Activated T-cell treated with anti-CD3 and anti-CD28 coated beads for 24 hours (primary cell): ENCODE results near the gene DDR2.
"Not testable (repeated sequence)": the region's sequence is repeated elsewhere in the genome, so short reads cannot be mapped to it uniquely, and the experiment has no call there.

Experiments used
- DNase-seq: peaks from one replicate; pipeline ENCODE4 v3.0.0-alpha.2; 2020; ENCODE audit warnings: low read depth

Gene DDR2

GRCh38 chr1:162725301-162725837 lies 93.1 kb downstream of the DDR2 start:
- no peak for DNase-seq

- no peak for DNase-seq
Observed at GRCh38 chr1:162726555-162726954, 94.3 kb downstream of the DDR2 start.

DNA sequence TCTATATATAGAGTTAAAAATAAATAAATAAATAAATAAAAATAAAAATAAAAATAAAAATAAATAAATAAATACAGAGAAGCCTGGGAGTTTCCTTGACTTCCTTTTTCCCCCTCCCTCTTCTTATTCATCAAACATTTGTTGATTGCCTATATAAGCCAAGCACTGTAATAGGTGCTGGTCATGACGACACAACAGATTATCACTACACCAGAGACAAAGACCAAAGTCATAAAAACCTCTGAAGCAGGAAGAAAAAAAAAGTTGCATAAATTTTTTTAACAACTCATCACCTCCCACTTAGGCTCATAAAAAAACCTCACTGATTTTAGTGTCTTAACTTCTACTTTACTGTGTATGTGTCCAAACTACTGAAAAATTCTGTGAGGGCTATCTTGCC lies 95.2 kb downstream of the DDR2 start:
- DNase-seq, result not testable (repeated sequence)

DNA sequence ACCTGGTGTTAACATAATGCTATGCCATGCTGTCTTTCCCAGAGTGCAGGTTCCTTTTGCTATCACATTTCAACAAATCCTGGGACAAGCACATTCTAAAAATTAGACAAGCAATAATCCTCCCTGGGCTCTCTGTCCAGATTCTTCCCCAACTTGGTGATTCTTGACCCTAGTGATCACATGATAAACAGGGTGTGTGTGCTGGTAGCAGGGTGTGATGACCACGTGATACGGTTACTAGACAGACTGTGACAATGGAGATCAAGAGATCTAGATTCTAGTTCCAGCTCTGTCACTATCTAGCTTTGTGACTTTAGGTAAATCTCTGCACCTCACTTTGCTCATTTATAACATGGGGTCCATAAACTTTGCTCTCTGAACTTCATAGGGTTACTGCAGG lies 96.3 kb downstream of the DDR2 start:
- no peak for DNase-seq

- DNase-seq, result not testable (repeated sequence)
Observed at GRCh38 chr1:162729195-162729774, 97.0 kb downstream of the DDR2 start.

GRCh38 chr1:162732094-162732493 lies 99.8 kb downstream of the DDR2 start:
- no peak for DNase-seq

DNA sequence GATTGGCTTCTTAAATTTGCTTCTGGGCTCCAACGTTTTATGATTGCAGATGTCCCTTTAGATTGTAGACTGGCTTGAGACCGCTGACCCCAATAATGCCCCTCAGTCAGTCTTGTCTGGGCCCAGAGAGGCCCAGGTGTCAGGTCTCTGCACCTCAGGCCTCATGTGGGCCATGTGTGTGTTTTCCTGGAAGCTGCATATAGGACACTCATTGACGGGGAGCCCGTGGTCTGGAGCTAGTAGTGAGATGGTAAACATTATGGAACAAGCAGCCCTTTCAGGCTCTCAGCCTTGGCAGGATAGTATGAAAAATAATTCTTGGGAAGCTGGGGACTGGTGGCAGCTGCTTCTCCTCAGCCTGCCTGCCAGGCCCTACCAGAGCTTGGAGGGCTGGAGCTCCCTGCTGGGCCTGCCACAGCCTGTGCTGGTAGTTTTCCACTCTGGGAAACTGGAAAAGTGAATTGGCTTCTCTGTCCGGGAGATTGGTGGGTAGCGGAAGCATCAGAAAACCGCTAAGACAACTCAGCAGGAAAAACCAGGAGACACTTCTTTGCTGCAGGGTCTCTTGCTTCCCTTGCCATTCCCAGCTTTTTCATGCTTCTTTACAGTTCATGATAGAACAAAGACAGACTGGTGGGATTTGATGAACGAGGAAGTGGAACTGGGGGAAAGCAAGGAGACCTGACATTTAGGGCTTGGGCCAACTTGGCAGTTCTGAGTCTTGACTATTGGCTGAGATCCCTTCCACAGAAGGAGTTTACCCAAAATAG lies 100.5 kb downstream of the DDR2 start:
- DNase-seq, result no peak

DNA sequence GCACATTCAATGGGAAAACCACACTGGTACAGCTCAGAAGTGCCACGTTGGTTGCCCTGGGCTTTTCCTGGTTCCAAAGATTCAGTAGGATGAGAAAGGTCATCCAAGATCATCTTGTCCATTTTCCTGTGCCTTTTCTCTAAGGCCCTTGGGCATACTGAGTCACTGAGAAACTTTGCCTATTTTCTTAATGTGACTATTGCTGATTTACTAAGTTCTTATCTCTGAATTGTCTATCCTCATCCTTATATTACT lies 101.0 kb downstream of the DDR2 start:
- DNase-seq, result no peak

- DNase-seq, result no peak
Observed at GRCh38 chr1:162734047-162734446, 101.8 kb downstream of the DDR2 start.

DNA sequence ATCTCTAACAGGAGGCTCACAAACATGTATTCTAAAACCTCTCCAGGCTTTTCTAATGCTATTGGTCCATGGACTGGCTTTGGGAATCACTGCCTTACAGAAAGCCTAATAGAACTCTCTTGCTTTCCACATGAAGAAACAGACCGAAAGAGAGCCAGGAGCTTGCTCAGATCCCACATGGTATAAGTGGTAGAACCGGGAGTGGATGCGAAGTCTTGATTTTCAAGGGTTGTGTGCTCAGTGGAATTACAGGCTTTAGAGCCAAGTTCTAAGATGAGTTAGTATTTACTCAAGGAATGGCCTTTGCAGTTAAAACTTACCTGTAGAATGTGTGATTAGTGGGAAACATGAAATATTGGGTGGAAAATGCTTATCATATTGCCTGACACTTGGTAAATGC lies 103.9 kb downstream of the DDR2 start:
- no peak for DNase-seq

GRCh38 chr1:162736633-162737067 lies 104.4 kb downstream of the DDR2 start:
- DNase-seq, result no peak

DNA sequence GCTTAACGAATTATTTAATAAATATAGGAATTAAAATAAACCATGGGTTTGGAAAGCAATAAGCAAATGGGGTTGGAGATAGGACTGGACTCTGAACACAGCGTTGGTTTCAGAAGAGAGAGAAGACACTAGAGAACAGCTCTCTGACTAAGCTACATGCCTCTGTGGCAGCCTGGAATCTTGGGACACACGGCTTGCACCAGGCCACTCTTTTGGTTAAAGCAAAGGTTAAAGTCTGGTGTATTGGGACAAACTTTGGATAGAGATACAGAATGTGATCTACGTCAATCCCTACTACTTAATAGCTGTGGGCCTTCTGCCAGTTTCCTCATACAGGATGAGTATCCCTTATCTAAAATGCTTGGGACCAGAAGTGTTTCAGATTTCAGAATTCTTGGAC lies 108.5 kb downstream of the DDR2 start:
- DNase-seq, result no peak

- DNase-seq, result no peak
Observed at GRCh38 chr1:162741574-162741973, 109.3 kb downstream of the DDR2 start.

GRCh38 chr1:162746264-162746942 lies 114.1 kb downstream of the DDR2 start:
- not testable (repeated sequence) for DNase-seq

- DNase-seq, result no peak
Observed at GRCh38 chr1:162753001-162753658, 120.9 kb downstream of the DDR2 start.

DNA sequence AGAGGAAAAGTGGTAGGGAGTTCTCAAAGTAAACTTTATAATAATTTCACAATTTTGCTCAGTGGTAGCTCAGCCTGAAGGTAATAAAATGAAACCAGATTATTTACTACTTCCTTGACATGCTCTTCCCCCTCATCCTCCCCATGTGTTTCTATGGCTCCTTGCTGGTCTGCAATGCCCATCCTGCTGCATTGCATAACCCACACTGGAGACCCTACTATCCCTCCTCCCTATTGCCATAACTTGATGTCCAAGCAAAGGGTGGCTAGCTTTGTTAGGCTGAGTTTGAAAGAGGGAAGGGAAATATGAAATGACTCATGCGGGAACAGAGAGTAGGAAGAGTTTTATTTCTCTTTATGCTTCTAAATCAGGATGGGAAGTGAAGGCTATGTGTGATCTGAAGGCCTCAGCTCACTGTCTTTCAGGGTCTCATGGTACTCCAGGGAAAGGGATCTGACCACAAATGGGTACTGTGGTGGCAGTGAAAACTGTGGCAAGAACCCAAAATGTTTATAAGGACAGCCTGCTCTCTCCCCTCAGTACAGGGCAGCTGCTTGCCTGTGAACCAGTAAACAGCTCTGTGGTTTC lies 121.8 kb downstream of the DDR2 start:
- DNase-seq, result no peak

GRCh38 chr1:162755306-162755705 lies 123.0 kb downstream of the DDR2 start:
- DNase-seq, result no peak

- DNase-seq, result no peak
Observed at GRCh38 chr1:162756523-162756922, 124.3 kb downstream of the DDR2 start.

- DNase-seq, result no peak
Observed at GRCh38 chr1:162757476-162757875, 125.2 kb downstream of the DDR2 start.

DNA sequence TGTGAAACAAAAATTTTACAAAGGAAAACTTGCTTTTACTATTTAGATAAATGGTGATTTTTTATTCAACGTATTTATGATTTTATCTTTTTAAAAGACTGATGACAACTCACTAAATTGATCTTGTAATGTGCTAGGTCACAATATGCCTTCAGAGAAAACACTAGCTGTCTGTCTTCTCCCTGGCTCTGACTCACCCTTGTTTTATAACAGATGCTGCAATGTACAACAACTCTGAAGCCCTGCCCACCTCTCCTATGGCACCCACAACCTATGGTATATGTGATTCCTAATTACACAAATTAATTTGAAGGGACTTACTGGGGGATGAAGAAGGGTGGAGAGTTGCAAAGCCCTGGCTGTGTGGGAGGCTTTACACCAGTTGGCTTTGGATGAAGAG lies 133.5 kb downstream of the DDR2 start:
- no peak for DNase-seq

DNA sequence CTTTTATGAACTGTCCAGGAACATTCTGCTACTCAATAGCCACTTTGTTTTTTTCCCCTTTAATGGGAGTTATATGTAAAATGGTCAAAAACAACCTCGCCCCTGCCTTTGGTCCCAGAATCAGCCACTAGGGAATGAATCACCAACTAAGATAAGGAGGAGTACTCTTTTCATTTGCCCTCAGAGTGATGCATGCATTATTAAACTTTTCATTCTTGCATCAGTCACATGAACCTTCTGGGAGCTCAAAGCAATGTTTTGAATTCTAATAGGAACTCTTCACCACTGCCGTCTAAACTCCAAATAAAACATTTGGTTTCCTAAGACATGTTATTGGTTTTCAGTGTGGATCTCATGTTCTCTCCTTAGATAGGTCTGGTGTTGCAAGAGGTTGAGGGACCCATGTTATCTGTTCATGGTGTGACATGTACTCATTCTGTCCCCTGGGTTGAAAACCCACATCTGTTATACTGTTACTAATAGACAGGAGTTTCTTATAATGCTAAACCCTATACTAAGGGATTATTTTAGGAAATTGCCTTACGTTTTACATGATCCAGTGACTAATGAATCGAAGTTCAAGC lies 140.4 kb downstream of the DDR2 start:
- no peak for DNase-seq

GRCh38 chr1:162774007-162774406 lies 141.7 kb downstream of the DDR2 start:
- DNase-seq, result no peak
